IPS-NIHi11 (cell line): Measurements from ENCODE around the gene ZFAND2A.
"Not testable (repeated sequence)": the region's sequence is repeated elsewhere in the genome, so short reads cannot be mapped to it uniquely, and the experiment has no call there.

Source experiments
- DNase-seq: peaks from one replicate; pipeline ENCODE4 v3.0.0; 2012; ENCODE audit warnings: mixed read lengths, low spot score

ZFAND2A gene

GRCh38 chr7:1151653-1152425 lies 8.2 kb downstream of the ZFAND2A start:
- no peak for DNase-seq

GRCh38 chr7:1151156-1151555 lies 8.8 kb downstream of the ZFAND2A start:
- no peak for DNase-seq

GRCh38 chr7:1150400-1151002 lies 9.5 kb downstream of the ZFAND2A start:
- DNase-seq, result no peak

GRCh38 chr7:1149351-1149794 lies 10.6 kb downstream of the ZFAND2A start:
- DNase-seq, result no peak

- not testable (repeated sequence) for DNase-seq
Measured at GRCh38 chr7:1147873-1148272, 12.1 kb downstream of the ZFAND2A start.

GRCh38 chr7:1144269-1144771 lies 15.7 kb downstream of the ZFAND2A start:
- no peak for DNase-seq

GRCh38 chr7:1143031-1143430 lies 17.0 kb downstream of the ZFAND2A start:
- not testable (repeated sequence) for DNase-seq

- no peak for DNase-seq
Measured at GRCh38 chr7:1142051-1142635, 17.9 kb downstream of the ZFAND2A start.

- no peak for DNase-seq
Measured at GRCh38 chr7:1141651-1142050, 18.3 kb downstream of the ZFAND2A start.

- no peak for DNase-seq
Measured at GRCh38 chr7:1140476-1141104, 19.4 kb downstream of the ZFAND2A start.

GRCh38 chr7:1137517-1138167 lies 22.4 kb downstream of the ZFAND2A start:
- DNase-seq, result no peak

DNA sequence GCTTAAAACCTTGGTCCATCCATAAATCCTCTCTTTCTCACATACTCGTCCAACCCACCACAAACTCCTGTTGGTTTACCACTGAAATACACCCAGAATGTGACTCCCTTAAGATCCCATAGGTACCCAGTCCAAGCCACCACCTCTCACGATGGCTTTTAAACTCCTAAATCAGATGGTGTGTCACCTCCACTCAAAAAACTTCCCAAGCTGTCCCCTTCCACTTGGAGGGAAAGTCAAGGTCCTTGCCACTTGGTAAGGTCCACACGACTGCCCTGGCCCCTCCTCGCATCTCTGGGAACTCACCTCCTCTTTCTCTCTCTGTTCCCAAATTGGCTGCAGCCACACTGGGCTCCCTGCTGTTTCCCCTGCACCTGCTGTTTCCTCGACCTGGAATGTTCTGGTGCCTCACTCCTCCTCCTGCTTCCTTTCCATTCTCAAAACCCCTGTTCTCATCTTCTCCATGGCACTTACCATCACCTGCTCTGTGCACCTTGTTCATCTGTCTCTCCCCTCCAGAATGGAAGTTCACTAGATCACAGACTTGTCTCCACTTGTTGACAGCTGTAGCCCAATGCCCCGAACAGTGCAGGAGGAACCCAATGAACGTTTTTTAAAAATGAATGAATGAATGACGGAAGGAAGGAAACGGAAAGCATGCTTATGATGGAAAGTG lies 23.0 kb downstream of the ZFAND2A start:
- DNase-seq, result no peak

- DNase-seq, result no peak
Measured at GRCh38 chr7:1134951-1135350, 25.0 kb downstream of the ZFAND2A start.

- no peak for DNase-seq
Measured at GRCh38 chr7:1131471-1132265, 28.3 kb downstream of the ZFAND2A start.

DNA sequence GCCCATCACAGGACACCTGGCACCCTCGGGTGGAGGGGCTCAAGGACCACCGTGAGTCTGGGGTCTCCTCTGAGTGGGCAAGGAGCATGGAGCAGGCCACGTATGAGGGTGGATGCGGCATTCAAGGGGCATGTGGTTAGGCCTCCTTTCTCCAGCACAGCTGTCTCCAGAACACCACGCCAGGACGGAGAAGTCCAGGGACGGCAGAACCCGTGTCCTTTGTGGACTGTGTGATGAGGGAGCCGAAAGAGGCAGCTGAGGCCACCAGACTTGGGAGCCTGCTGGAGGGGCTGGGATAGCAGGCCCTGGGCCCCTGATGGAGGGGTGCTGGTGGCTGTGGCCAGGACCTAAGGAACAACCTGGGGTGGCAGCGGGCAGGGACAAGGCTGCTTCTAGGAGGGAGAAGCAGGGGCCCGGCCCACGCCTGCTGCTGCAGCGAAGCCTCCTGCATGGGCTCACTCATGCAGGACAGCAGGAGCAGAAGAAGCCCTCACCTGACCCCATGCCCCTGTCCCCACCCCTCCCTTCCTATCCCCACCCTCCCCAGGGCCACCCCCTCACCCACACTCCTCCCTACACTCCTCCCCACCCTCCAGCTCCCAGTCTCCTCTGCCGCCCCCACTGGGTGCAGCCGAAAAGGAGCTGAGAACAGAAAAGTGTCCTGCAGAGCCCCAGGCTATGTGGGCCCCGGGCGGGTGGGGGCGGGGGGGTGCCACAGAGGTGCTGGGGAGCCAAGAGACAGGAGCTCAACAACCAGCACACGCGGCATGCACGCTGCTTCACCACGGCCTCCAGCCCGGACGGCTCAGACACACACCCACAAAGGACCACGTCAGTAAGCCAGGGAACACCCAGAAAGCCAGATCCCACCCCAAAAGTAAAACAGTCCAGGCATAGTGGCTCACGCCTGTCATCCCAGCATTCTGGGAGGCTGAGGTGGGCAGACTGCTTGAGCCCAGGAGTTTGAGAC lies 29.7 kb downstream of the ZFAND2A start:
- DNase-seq, result no peak

DNA sequence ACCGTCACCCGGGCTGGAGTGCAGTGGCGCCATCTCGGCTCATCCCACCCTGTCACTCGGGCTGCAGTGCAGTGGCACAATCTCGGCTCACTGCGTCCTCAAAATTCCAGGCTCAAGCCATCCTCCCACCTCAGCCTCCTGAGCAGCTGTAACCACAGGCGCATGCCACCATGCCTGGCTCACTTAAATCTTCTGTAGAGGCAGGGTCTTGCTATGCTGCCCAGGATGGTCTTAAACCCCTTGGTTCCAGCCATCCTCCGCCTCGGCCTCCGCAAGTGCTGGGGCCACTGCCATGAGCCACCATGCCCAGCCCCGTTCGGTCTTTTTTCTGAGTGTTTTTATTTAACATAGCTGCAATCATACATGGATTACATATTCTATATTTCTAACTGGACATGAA lies 30.6 kb downstream of the ZFAND2A start:
- no peak for DNase-seq

GRCh38 chr7:1127001-1127400 lies 33.0 kb downstream of the ZFAND2A start:
- DNase-seq, result no peak

DNA sequence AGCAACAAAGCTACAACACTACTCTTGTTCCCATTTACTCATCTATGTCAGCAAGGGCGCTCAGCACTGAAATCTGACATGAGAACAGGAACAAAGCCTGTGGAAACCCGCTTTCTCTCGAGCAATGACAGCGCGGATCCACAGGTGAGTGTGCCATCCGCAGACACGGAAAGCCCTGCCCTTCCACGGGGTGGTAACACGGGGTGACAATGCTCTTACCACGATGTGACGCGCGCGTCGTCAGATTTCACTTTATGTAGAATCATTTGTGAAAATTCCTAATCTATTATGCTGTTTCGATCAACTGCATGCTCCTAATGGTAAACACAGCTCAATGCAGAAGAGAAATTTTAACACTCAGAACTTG lies 34.4 kb downstream of the ZFAND2A start:
- no peak for DNase-seq

DNA sequence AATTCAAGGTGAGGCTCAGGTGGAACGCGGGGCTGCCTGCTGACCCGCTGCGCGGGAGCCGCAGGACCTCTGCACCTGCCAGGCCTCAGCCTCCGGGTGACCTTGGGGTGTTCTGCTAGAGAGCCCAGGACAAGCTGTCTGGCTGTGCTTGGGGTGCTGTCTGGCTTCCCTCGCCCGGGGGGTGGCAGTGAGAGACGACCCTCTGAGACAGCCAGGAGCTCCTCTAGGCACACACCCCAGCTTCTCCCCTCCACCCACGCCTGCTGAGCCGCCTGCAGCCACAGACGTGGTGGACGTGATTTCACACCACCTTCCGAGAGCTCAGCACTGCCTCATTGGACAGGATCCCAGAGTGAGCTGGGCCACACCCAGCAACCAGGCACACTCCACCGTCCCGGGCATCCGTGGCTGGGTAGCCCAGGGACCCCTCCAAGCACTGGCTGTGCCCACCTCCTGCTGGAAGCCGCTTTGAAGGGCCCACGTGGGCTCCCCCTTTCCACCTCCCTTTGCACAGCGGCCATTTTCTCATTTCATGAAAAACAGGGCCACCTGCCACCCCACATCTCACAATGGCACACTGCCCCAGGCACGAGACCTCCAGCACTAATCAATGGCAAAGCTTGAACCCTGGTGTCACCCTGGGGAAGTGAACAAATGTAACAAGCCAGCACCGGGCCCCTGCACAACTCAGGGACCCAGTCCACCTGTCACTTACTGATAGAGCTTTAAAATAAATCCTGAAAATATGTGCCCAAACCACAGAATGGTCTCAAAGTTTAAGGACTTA lies 35.0 kb downstream of the ZFAND2A start:
- DNase-seq, result no peak
